Sigmoid colon (tissue), 4 donors: ENCODE data around the gene SLC22A13.
"Not testable (repeated sequence)": the region's sequence is repeated elsewhere in the genome, so short reads cannot be mapped to it uniquely, and the experiment has no call there.

ENCODE experiments used
- CTCF ChIP-seq, 4 experiments: fragments of 450-650 bp in 3 of 4; fragments of 200-600 bp in 1 of 4; IDR thresholded peaks; one replicate each; pipeline ENCODE4 v1.5.1; 2016 to 2019; ENCODE audit warnings: antibody characterized with exemption in 4 of 4, mild to moderate bottlenecking in 3 of 4, moderate library complexity in 2 of 4
- EP300 ChIP-seq, 4 donors: sonication (generic); formaldehyde crosslinking; IDR thresholded peaks; one replicate each; pipeline ENCODE4 v1.6.1; 2017; ENCODE audit warnings: antibody characterized with exemption in 4 of 4
- POLR2A ChIP-seq, 2 donors: fragments of 450-650 bp; IDR thresholded peaks; one replicate each; pipeline ENCODE4 v1.6.1; 2016; ENCODE audit warnings: antibody characterized with exemption in 2 of 2, mild to moderate bottlenecking in 2 of 2, moderate library complexity in 2 of 2
- POLR2AphosphoS5 ChIP-seq, 4 donors: sonication (generic); formaldehyde crosslinking; IDR thresholded peaks; one replicate each; pipeline ENCODE4 v1.6.1; 2017; ENCODE audit warnings: antibody characterized with exemption in 4 of 4

- not testable (repeated sequence) for TF ChIP-seq CTCF, EP300, POLR2AphosphoS5, POLR2A (IDR thresholded peaks at IDR 0.05)
Observed at GRCh38 chr3:38242812-38243211, 22.8 kb upstream of the SLC22A13 start.
